ENCODE data around the gene PLXNA4.
"Not testable (repeated sequence)": the region's sequence is repeated elsewhere in the genome, so short reads cannot be mapped to it uniquely, and the experiment has no call there.

GRCh38 chr7:132390049-132390448, 186.2 kb downstream of the PLXNA4 start:
- TF ChIP-seq EZH2 (IDR thresholded peaks at IDR 0.05; ENCODE audit: insufficient read depth, poor library complexity, severe bottlenecking); EZH2phosphoT487 (IDR thresholded peaks at IDR 0.05; ENCODE audit: insufficient read depth, low read depth): not testable (repeated sequence)

All from GM23248 (cell line).